Endothelial cell of umbilical vein (primary cell): Measurements from ENCODE around the gene SLC22A23. TPM values are rescaled to one million over a fixed set of nuclear protein-coding genes. Genes with fewer than 3 reads are reported as not detected.

Experiments used
- BruUV-seq: library from RNA; stranded (reverse); fragments of 400-500 nt; replicated peaks from 2 replicates; lab custom pipeline; 2021; lab: Mats Ljungman, UMichigan
- CTCF ChIA-PET: fragments of 300-600, 350-600 bp; sonication (Branson Sonifier 250); formaldehyde crosslinking; loops from one replicate; lab custom pipeline; 2021; ENCODE audit warnings: antibody characterized with exemption, inconsistent platforms; lab: Charles Lee
- POLR2A ChIA-PET: fragments of 300-600, 350-600 bp; sonication (Branson Sonifier 250); formaldehyde crosslinking; loops from one replicate; lab custom pipeline; 2021; ENCODE audit warnings: antibody characterized with exemption, inconsistent platforms; lab: Charles Lee
- DNase-seq: peaks from one replicate; pipeline ENCODE4 v3.0.0-alpha.2; 2011; ENCODE audit warnings: low read depth, low spot score
- FAIRE-seq: peaks from 2 replicates; lab custom pipeline; 2011; peaks lifted over from hg19 to GRCh38; lab: Jason Lieb, UNC
- H2AFZ ChIP-seq: 2 replicates; pipeline ENCODE4 v1.6.0; 2012; ENCODE audit warnings: low read depth, low read length, control low read depth, inconsistent platforms
- H3K27ac ChIP-seq: 2 replicates; pipeline ENCODE4 v1.5.1; 2011; ENCODE audit warnings: low read depth, mild to moderate bottlenecking, control low read depth, low read length, moderate library complexity; ENCODE audit not compliant: insufficient read depth
- H3K27me3 ChIP-seq, 2 experiments: 2 replicates each; pipeline versions ENCODE4 v1.6.0 to v1.6.1; 2011; ENCODE audit warnings: low read length in 2 of 2, mixed read lengths in 1 of 2; ENCODE audit not compliant: control insufficient read depth in 2 of 2, insufficient read depth in 2 of 2
- H3K36me3 ChIP-seq, 2 experiments: 2 replicates in 1 of 2; 3 replicates in 1 of 2; pipeline ENCODE4 v1.5.1; 2011; ENCODE audit warnings: low read length in 2 of 2, mild to moderate bottlenecking in 1 of 2, moderate library complexity in 1 of 2; ENCODE audit not compliant: control insufficient read depth in 2 of 2, insufficient read depth in 2 of 2; ENCODE audit errors: extremely low read depth in 1 of 2
- H3K4me1 ChIP-seq: 3 replicates; pipeline ENCODE4 v1.5.1; 2011; ENCODE audit warnings: mild to moderate bottlenecking, low read length; ENCODE audit not compliant: control insufficient read depth, insufficient read depth; ENCODE audit errors: extremely low read depth
- H3K4me2 ChIP-seq: 2 replicates; pipeline ENCODE4 v1.6.1; 2011; ENCODE audit warnings: low read length, control low read depth, mixed read lengths; ENCODE audit not compliant: insufficient read depth
- H3K4me3 ChIP-seq, 3 experiments: fragments of 200-600 bp in 1 of 3; sonication (generic), shearing (Covaris generic) in 1 of 3; replicated peaks in 1 of 3; 2 replicates each; pipeline ENCODE4 v1.5.1; 2011 to 2016; ENCODE audit warnings: control low read depth in 3 of 3, low read length in 3 of 3, mild to moderate bottlenecking in 2 of 3, inconsistent platforms in 1 of 3, low read depth in 1 of 3, moderate library complexity in 1 of 3; ENCODE audit not compliant: insufficient read depth in 1 of 3
- H3K79me2 ChIP-seq: 2 replicates; pipeline ENCODE4 v1.6.0; 2012; ENCODE audit warnings: low read length, inconsistent platforms; ENCODE audit not compliant: control insufficient read depth, insufficient read depth
- H3K9ac ChIP-seq: replicated peaks from 2 replicates; pipeline ENCODE3; 2011; ENCODE audit warnings: low read length, control low read depth; ENCODE audit not compliant: insufficient read depth; ENCODE audit errors: extremely low read depth
- H3K9me1 ChIP-seq: replicated peaks from 3 replicates; pipeline ENCODE4 v1.6.0; 2011; ENCODE audit warnings: mild to moderate bottlenecking, low read length; ENCODE audit not compliant: control insufficient read depth, insufficient read depth; ENCODE audit errors: extremely low read depth
- H3K9me3 ChIP-seq: replicated peaks from 2 replicates; pipeline ENCODE4 v1.5.1; 2012; ENCODE audit warnings: low read length, inconsistent platforms; ENCODE audit not compliant: control insufficient read depth, insufficient read depth
- H4K20me1 ChIP-seq: replicated peaks from 2 replicates; pipeline ENCODE3; 2011; ENCODE audit warnings: mild to moderate bottlenecking, low read length; ENCODE audit not compliant: control insufficient read depth, insufficient read depth; ENCODE audit errors: extremely low read depth
- EZH2 ChIP-seq: IDR thresholded peaks from 2 replicates; pipeline ENCODE4 v1.6.1; 2012; ENCODE audit warnings: borderline replicate concordance, low read depth, mild to moderate bottlenecking, moderate library complexity, low read length, inconsistent platforms; ENCODE audit not compliant: severe bottlenecking
- FOS ChIP-seq: IDR thresholded peaks from 2 replicates; pipeline ENCODE4 v1.6.1; 2011; ENCODE audit warnings: mild to moderate bottlenecking, low read length, moderate library complexity, borderline replicate concordance; ENCODE audit not compliant: insufficient read depth
- GATA2 ChIP-seq: IDR thresholded peaks from 2 replicates; pipeline ENCODE4 v1.7.0; 2011; ENCODE audit warnings: low read depth, mild to moderate bottlenecking, moderate library complexity, mixed read lengths, low read length; ENCODE audit not compliant: insufficient read length, insufficient read depth
- JUN ChIP-seq: IDR thresholded peaks from 2 replicates; pipeline ENCODE4 v1.6.1; 2011; ENCODE audit warnings: borderline replicate concordance, low read depth; ENCODE audit not compliant: insufficient read length, insufficient read depth
- MYC ChIP-seq: IDR thresholded peaks from one replicate; pipeline ENCODE4 v1.6.1; 2011; ENCODE audit warnings: mild to moderate bottlenecking, low read depth, low read length
- POLR2A ChIP-seq: IDR thresholded peaks from 2 replicates; pipeline ENCODE4 v1.6.1; 2012; ENCODE audit warnings: low read depth, mild to moderate bottlenecking, control low read depth, low read length
- POLR2AphosphoS5 ChIP-seq: IDR thresholded peaks from 2 replicates; pipeline ENCODE4 v1.6.1; 2012; ENCODE audit warnings: low read depth, mild to moderate bottlenecking, control low read depth, low read length, moderate library complexity; ENCODE audit not compliant: insufficient read depth
- dilution Hi-C: fragments of 300-500 bp; cut with MboI; formaldehyde crosslinking; loops from one replicate; pipeline ENCODE4 v1.15.0; 2019; ENCODE audit warnings: low sequenced_read_pairs; ENCODE audit not compliant: extremely low pct_ligation_motif_present
- intact Hi-C: fragments of 100-400 bp; cut with micrococcal nuclease; formaldehyde crosslinking; loops from one replicate; pipeline ENCODE4 v1.10.0; 2022
- polyA plus RNA-seq, 4 experiments: library from polyadenylated mRNA; depleted of rRNA in 3 of 4; stranded (reverse) in 3 of 4; unstranded in 1 of 4; fragments of >200 nt; gene quantifications; 2 replicates each; pipeline versions ENCODE4 v1.2.1 to v1.2.3, GENCODE V29; 2011 to 2012; ENCODE audit warnings: missing spikeins in 1 of 4
- total RNA-seq: library from RNA; stranded (reverse); gene quantifications from 2 replicates; pipeline ENCODE4 v1.2.3, GENCODE V29; 2021
- TF ChIP-seq, protein P1 (sequence below): IDR thresholded peaks from 2 replicates; pipeline ENCODE4 v1.6.1; 2011; ENCODE audit not compliant: insufficient read depth, insufficient read length
- TF ChIP-seq, protein P2 (sequence below), 2 donors: IDR thresholded peaks; 1 replicate in 1 of 2; 2 replicates in 1 of 2; pipeline ENCODE4 v1.5.1; 2011; ENCODE audit warnings: low read length in 2 of 2, mild to moderate bottlenecking in 2 of 2, moderate library complexity in 2 of 2, control low read depth in 1 of 2, inconsistent platforms in 1 of 2, low read depth in 1 of 2; ENCODE audit not compliant: insufficient read depth in 1 of 2; ENCODE audit errors: extremely low read depth in 1 of 2

The SLC22A23 gene
- total and polyA plus RNA-seq, 2 donors (not counting 3 experiments of a cell fraction or from before 2014, with no cell fraction given): 4.2 to 14.3 TPM

DNA sequence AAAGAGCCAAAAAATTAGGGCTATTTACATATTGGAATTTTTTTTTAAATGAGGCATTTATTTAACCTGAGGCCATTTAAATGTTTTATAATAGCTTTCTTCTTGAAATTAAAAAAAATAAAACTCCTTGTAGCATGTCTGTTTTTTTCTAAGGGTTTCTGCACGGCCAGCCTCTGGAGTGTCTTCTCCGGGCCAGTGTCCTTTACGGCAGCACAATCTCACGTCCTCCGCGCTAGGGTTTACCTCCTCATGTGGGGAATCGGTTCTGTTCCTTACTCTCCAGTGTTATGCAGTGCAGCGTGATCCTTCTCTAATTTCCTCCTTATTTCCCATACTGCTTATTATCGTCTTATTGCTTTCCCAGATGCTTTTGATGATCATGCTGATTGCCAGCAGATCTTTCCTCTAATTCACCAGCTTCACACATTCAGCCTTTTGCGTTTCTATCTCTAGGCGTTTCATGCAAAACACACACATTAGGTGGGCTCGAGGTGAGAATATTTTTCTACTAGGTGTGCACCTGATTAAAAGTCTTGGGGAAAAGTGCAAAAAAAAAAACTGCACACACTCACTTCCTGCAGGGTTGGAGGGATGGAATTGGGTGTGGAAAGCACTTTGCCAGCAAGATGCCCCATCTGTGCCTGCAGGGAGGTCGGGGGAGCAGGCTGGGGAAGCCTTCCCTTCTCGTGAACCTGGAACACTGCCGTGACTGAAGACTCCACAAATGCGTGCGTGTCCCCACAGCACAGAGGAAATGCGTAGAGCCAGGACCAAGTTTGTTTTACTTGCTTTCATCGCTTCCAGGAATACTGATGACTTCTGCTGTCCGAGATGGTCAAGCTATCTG is 142.0 kb downstream of the SLC22A23 start:
- POLR2A ChIA-PET: no interaction called here
- Histone ChIP-seq H4K20me1 (no peaks in the 10 kb centered on the region), H3K79me2 (no peaks in the 10 kb centered on the region), H3K4me2 (no peak overlapping the region), H3K36me3 (no peaks in the 10 kb centered on the region), H3K27me3 (no peaks in the 10 kb centered on the region), H3K27ac (no peak overlapping the region), H3K9ac (no peak overlapping the region), H3K4me1 (no peaks in the 10 kb centered on the region), H2AFZ (no peak overlapping the region), H3K4me3 (no peak overlapping the region), H3K9me1 (no peaks in the 10 kb centered on the region), H3K9me3 (no peaks in the 10 kb centered on the region)
- CTCF ChIA-PET: interaction anchor here (1.7 kb wide), 1 partner anchor 22 kb away, joined by 4 read pairs; no protein-coding TSS in a partner anchor
- BruUV-seq: no TSS peak
- no peak for DNase-seq
- intact Hi-C loops (no loop called here), dilution Hi-C loops (no loop called here)
- TF ChIP-seq EZH2: no peak
- TF ChIP-seq POLR2AphosphoS5: no peak
- TF ChIP-seq JUN: no peak
- no peak for TF ChIP-seq POLR2A
- TF ChIP-seq, protein P1, sequence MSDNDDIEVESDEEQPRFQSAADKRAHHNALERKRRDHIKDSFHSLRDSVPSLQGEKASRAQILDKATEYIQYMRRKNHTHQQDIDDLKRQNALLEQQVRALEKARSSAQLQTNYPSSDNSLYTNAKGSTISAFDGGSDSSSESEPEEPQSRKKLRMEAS: no peak
- no peak for TF ChIP-seq MYC
- TF ChIP-seq FOS: no peak
- FAIRE-seq: no peak

DNA sequence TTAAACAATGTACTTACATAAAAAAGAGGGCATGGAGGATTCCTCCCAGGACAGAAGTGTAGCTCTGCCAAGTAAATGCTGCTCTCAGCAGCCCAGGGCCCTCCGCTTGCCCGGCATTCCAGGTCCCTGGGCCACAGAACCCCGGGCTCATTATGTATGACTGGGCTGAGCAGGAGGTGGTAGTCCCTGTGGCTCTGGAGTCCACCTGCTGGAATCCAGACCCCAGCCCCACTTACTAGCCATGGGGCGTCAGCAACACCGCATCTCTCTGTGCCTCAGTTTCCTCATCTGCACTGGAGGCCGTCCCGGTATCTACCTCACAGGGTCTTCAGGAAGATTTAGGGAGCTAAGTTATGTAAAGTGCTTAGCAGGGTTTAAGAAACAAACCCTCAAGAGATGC is 142.7 kb downstream of the SLC22A23 start:
- ChIA-PET CTCF (no interaction called here), POLR2A (no interaction called here)
- Histone ChIP-seq H4K20me1 (no peaks in the 10 kb centered on the region), H2AFZ (no peak overlapping the region), H3K4me1 (no peaks in the 10 kb centered on the region), H3K4me3 (no peak overlapping the region), H3K27ac (no peak overlapping the region), H3K9me3 (no peaks in the 10 kb centered on the region), H3K4me2 (no peak overlapping the region), H3K36me3 (no peaks in the 10 kb centered on the region), H3K27me3 (no peaks in the 10 kb centered on the region), H3K9ac (no peak overlapping the region), H3K9me1 (no peaks in the 10 kb centered on the region), H3K79me2 (no peaks in the 10 kb centered on the region)
- DNase-seq: no peak
- dilution Hi-C loops (no loop called here), intact Hi-C loops (no loop called here)
- TF ChIP-seq EZH2 (no peak), MYC (no peak), JUN (no peak), GATA2 (no peak), POLR2AphosphoS5 (no peak), FOS (no peak), POLR2A (no peak)
- TF ChIP-seq, protein P1: no peak
- TF ChIP-seq, protein P2, sequence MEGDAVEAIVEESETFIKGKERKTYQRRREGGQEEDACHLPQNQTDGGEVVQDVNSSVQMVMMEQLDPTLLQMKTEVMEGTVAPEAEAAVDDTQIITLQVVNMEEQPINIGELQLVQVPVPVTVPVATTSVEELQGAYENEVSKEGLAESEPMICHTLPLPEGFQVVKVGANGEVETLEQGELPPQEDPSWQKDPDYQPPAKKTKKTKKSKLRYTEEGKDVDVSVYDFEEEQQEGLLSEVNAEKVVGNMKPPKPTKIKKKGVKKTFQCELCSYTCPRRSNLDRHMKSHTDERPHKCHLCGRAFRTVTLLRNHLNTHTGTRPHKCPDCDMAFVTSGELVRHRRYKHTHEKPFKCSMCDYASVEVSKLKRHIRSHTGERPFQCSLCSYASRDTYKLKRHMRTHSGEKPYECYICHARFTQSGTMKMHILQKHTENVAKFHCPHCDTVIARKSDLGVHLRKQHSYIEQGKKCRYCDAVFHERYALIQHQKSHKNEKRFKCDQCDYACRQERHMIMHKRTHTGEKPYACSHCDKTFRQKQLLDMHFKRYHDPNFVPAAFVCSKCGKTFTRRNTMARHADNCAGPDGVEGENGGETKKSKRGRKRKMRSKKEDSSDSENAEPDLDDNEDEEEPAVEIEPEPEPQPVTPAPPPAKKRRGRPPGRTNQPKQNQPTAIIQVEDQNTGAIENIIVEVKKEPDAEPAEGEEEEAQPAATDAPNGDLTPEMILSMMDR (IDR thresholded peaks at IDR 0.05; ENCODE audit: extremely low read depth in 1 of 2, insufficient read depth in 1 of 2, low read depth in 1 of 2, low read length in 2 of 2): no peak
- BruUV-seq: no TSS peak
- FAIRE-seq: no peak
